Right hindlimb (tissue), 1 donor: Measurements from ENCODE around the gene EPPIN.
"Not testable (repeated sequence)": the region's sequence is repeated elsewhere in the genome, so short reads cannot be mapped to it uniquely, and the experiment has no call there.

Experiments used
- DNase-seq: peaks from one replicate; pipeline ENCODE4 v3.0.0-alpha.2; 2018

The EPPIN gene

DNA sequence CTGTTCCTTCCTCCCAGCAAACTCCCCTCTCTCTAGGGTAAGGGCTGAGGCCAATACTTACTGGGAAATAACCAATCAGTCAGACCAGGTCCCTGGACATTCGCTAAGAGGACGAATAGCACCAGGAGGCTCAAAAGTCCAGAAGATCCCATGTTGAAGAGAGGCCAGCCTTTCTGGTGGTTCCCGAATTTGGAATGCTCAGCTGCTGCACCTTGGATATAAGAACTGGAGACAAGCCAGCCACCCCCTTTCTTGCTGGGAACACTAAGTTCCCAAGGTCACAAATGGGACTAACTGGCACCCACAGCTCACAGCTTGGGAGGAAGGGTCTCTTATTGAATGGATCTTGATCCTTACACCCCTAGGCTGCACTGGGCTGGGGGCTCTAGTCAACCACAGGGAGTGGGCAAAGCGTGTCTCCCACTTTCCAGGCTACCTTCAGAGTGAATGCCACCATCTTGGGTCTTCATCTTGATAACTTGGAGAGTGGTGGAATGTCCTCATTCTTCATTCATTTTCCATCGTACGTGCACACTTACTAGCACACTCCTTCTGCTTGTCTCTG is at the start of gene EPPIN:
TSS of gene EPPIN (minus strand) at position 196 of the 565 bp plus-strand sequence. CDS start at position 152, 44 bp downstream.
- no peak for DNase-seq

DNA sequence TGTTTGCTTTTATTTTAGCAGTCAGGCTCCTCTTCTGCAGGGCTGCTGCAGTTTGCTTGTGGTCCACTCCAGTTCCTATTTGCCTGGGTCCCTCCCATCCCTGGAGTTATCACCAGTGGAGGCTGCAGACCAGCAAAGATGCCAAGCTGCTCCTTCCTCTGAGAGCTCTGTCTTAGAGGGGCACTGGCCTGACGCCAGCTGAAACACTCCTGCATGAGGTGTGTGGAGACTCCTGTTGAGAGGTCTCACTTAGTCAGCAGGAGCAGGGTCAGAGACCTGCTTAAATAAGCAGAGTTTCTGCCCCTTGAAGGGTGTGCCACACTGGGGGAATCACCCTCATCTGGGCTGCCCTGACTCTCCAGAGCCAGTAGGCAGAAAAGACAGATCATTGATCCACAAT is 48.0 kb upstream of the EPPIN start:
- no peak for DNase-seq

DNA sequence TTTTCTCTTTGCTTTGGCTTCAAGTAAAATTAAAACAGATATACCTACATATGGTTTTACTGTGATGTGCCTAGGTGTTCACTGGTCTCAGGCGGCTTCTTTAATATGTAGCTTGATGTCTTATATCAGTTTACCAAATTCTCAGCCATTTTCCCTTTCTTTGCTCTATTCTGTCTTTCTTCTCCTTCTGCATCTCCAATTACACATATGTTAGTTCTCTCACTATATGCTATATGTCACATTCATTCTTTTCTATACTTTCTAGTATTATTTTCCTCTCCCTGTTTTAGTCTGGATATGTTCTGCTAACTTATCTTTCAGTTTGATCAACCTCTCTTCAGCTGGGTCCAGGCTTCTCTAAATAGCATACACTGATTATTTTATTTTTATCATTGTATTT is 46.3 kb upstream of the EPPIN start:
- no peak for DNase-seq

DNA sequence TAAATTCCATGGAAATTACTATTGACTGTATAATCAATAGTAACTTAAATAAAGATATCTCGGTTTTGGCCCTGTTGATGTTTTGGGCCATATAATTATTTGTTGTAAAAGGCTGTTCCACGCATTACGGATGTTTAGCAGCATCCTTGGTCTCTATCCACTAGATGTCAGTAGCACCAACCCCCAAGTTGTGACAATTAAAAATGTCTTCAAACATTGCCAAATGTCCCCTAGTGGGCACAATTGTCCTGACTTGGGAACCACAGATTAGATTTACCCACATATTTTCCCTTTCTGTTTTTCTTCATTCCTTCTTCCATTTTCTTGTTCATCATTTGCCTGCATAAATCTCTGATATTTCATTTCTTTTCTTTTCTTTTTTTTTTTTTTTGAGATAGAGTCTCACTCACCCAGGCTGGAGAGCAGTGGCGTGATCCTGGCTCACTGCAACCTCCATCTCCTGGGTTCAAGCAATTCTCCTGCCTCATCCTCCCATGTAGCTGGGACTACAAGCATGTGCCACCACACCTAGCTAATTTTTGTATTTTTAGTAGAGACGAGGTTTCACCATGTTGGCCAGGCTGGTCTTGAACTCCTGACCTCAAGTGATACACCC is 45.5 kb upstream of the EPPIN start:
- DNase-seq: no peak

DNA sequence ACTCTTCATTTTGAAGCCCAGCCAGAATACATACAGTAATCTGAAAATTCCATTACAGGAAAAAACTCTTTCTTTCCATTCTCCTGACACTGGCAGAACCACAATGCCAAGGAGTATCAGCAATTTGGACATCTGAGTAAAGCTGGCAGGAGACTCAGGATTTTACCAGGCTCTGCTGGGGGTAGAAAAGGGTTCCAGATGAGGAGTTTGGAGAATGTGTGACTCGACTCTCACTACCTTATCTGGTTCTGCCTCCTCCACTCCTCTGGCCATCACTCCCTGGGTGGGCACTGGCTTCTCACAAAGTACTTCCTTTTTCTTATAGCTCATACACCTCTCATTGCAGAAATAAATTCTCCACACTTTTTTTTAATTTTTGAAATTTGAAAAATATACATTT is 42.5 kb upstream of the EPPIN start:
- no peak for DNase-seq

DNA sequence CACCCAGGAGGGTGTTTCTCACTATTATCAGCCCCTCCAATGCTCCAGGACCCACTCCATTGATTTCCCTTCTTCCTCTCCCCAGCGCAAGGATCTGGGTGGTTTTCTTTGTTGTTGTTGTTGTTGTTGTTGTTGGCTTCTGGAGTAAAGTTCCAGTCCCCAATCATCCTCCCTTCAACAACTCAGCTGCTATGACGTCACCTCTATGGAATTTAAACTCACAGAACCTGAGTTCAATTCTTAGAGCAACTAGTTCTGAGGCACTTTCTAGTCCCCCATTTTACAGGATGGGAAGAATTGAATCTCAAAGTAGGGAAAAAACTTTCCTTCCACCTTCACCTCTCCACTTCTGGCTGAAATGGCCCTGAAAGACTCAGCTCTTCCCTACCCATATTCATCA is 41.6 kb upstream of the EPPIN start:
- no peak for DNase-seq

DNA sequence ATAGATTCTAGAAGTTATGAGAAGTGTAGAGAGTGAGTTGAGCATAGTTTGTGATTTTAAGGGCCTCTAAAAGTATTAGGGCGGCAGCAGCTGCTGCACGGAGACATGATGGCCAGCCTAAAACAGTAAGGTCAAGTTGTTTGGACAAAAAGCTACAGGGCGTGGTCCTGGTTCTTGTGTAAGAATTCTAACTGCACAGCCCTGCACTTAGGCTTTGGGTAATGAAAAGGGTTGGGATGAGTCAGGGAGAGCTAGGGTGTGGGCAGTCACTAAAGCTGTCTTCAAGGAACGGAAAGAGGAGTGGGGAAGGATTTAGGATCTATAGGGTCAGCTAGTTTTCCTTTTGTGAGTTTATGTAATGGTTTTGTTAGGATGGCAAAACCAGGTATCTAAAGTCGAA is 38.8 kb upstream of the EPPIN start:
- not testable (repeated sequence) for DNase-seq

DNA sequence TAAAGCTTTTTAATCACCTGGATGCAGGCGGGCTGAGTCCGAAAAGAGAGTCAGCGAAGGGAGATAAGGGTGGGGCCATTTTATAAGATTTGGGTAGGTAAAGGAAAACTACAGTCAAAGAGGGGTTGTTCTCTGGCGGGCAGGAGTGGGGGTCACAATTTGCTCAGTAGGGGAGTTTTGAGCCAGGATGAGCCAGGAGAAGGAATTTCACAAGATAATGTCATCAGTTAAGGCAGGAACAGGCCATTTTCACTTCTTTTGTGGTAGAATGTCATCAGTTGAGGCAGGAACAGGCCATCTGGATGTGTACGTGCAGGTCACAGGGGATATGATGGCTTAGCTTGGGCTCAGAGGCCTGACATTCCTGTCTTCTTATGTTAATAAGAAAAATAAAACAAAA is 37.1 kb upstream of the EPPIN start:
- not testable (repeated sequence) for DNase-seq

DNA sequence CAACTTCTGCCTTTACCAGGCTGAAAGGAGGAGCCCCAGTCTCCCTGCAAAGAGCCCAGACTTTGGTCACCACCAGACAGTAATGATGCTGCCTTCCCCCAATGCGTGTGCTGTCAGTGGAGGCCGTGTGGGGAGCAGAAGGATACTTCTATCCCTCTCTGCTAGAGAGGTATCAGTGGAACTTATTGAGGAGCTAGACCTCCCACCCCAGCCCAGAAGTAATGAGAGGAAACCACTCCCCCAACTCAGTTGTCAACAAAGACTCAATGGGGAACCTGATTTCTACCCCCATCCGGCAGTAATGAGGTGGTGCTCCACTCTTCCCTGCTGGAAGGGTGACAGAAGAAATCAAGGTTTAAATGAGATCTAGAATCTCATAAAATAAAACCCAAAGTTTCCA is 36.3 kb upstream of the EPPIN start:
- DNase-seq: no peak

DNA sequence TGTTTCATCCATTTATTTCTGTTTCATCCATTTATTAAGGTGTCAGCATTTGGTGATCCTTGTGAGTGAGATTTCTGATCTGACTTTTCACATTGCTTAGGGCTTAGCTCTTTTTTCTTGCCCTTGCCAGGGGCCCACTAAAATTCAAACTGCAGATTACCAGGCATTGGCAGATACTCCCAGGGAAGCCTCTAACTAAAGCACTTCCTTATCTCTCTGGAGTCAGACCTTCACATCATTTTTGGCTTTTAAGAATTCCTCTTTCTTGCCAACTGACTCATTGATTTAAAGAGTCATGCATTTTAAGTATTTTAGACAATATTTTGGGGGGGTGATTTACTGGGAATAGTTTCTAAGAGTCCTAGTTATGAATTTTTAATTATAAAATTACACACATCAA is 34.5 kb upstream of the EPPIN start:
- DNase-seq: no peak

DNA sequence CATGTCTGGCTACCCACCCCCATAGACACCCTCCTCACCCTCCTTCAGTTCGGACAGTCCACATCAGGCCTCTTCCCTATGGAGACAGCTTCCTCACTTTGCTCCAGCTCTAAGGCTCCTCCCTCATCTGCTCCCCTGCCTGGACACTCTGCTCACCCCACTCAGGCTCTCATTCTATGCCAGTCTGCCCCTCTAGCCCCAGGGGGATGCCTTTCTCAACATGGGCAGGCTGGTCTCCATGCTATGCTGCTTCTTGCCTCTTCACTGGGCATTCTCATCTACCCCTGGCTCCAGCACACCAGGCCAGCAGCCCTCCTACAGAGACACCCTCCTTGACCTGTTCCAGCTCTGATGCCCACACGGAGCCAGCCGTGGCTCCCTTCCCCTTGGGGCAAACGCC is 32.0 kb upstream of the EPPIN start, which contains the start of gene WFDC8:
TSS of gene WFDC8 (minus strand) at position 101 of the 400 bp plus-strand sequence. CDS start at position 64, 37 bp downstream.
- DNase-seq: no peak

DNA sequence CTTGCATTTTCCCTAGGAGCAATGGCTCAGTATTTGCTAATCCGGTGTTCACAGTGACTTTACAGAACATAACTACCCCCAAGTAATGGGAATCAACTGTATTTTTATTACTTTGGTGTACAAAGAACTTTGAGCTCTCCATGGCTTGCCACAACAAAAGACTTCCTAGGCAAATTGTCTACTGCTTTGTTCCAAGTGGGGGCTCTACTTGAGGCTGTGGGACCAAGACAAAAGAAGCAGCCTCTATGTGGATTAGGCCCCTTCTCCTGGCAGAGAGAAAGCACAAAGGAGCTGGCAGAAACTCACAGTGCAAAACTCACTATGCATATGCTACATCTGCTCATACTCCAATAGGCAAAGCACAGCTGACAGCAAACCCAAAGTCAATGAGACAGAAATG is 31.0 kb upstream of the EPPIN start:
- no peak for DNase-seq

DNA sequence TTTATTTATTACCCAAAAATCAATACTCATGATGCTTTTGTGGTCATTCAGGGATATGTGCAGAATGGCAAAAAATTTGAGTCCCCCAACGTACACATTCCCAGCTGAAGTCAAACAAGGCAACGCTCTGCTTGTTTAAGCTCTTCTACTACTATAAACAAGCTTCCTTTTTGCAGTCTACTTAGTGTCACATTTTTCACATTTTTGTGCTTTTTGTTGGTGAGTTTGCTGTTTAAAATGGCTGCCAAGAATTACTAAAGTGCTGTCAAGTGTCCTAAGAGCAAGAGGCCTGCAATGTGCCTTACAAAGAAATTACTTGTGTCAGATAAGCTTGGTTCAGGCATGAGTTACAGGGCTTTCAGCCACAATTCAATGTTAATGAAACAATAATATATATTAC is 29.8 kb upstream of the EPPIN start:
- no peak for DNase-seq

DNA sequence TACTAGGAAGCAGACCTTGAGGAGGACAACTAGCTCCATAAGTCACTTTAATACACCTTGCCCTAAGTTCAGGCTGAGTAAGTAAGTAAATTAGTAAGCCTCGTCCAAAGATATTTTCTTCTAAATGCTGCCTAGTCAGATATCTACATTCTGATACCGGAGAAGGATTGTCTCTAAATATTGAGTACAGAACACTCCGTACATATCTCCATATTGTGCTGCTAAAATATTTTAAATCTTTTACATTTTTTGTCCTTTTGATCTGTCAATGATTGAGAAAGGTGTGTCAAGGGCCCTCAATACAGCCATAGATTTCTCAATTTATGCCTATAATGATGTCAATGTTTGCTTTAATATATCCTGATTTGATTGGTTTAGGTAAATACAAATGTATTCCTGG is 28.7 kb upstream of the EPPIN start:
- no peak for DNase-seq

DNA sequence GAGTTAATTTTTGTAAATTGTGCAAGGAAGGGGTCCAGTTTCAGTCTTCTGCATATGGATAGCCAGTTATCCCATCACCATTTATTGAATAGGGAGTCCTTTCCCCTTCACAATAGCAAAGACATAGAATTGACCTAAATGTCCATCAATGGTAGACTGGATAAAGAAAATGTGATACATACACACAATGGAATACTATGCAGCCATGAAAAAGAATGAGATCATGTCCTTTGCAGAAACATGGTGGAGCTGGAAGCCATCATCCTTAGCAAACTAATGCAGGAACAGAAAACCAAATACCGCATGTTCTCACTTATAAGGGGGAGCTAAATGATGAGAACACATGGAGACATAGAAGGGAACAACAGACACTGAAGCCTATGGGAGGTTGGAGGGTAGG is 22.4 kb upstream of the EPPIN start:
- DNase-seq: not testable (repeated sequence)

DNA sequence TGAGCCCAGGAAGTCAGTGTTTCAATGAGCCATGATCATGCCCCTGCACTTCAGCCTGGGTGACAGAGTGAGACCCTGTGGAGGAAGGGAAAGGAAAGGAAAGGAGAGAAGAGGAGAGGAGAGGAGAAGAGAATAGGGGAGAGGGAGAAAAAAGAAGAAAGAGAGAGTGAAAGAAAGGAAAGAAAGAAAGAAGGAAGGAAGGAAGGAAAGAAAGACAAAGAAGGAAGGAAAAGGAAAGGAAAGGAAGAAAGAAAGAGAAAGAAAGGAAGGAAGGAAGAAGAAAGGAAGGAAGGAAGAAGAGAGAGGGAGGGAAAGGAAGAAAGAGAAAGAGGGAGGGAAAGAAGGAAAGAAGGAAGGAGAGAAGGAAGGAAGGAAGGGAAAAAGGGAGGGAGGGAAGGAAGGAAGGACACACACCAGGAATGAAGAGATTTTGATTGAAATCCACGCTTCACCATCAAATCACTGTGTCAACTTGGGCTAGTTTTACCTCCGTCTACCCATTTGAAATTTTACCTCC is 17.6 kb upstream of the EPPIN start:
- no peak for DNase-seq

DNA sequence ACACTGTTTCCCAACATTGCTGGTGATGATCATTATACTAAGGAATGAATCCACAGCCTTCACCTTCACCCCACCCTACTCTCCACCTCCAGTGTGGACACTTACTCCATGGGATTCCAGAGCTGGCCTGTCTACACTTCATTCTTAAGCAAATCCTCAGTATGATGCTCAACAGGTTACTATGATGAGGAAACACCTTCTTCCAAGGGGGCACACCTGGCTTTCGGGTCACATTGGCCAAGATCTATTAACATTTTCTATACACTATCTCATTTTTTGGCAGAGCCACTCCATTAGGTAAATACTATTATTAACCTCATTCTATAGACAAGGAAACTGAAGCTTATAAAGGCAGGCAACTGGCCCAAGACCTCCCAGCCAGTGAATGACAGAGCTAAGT is 8.0 kb upstream of the EPPIN start:
- no peak for DNase-seq

DNA sequence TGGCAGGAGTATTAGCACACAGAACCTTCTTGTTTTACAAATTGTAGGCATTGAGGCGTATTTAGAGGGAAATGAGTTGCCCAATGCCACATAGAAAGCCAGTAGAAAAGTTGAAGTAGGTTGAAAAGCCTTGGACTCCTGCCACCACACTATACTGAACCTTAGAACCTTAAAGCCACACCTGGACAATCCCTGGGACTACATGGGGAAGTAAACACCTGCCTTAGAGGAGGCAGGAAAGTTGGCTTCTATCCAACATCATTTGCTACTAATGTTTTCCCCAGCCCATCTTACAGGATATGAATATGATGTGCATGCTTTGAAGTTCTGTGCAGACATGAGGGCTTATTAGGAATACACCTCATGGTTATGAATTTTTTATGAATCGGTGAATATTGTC is 5.3 kb upstream of the EPPIN start:
- no peak for DNase-seq

DNA sequence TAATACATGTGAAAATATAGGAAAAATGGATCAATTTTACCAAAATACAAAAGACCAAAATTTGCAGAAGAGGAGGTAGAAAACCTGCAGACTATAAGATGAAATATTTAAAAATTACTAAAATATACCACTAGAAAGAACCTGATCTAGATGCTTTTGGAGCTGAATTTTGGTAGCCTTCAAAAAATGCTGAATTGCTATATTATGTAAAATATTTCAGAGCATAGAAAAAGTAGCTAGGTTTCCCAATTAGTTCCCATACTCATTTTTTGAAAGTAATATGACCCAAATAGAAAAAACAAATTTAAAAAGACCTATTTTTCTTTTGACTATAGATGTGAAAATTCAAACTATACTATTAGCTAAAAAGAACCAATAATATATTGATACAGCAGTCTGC is 3.6 kb upstream of the EPPIN start:
- DNase-seq: no peak

DNA sequence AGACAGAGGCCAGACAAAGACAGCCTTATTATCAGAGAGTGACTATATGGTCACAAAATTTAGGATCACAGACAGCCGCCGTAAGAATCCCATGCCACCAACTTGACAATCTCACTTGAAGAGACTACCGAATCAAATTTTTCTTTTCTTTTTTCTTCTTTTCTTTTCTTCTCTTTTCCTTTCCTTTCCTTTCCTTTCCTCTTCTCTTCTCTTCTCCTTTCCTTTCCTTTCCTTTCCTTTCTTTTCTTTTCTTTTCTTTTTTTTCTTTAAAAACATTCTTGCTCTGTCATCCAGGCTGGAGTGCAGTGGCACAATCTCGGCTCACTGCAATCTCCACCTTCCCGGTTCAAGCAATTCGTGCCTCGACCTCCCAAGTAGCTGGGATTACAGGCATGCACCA is 1.2 kb upstream of the EPPIN start:
- no peak for DNase-seq

DNA sequence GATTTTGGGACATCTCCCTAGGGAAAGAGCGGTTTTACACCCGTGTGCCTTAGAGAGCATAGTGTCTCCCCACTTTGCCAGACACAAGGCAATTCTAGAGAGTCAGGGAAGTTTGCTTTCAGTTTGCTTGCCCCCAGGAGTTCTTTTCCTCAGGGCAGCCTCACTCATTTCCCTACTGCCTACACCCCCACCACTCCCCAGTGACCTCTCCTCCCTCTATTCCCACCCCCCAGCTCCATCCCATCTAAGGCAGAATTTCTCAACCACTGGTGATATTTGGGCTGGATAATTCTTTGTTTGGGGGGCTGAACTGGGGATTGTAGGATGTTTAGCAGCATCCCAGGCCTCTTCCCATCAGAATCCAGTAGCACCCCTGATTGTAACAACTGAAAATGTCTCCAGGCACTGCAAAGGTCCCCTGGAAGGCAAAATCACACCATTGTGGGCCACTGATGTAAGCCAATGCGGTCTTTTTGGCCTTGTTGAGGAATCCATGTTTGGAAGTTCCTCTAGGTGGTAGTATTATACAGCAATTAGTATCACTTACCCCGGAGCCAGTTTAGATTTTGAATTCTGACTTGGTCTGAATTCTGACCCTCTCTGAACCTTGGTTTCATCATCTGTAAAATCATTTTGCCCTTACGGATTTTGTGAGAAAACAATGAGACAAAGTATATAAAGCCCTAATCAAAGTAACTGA is 1.3 kb downstream of the EPPIN start:
- DNase-seq: no peak

DNA sequence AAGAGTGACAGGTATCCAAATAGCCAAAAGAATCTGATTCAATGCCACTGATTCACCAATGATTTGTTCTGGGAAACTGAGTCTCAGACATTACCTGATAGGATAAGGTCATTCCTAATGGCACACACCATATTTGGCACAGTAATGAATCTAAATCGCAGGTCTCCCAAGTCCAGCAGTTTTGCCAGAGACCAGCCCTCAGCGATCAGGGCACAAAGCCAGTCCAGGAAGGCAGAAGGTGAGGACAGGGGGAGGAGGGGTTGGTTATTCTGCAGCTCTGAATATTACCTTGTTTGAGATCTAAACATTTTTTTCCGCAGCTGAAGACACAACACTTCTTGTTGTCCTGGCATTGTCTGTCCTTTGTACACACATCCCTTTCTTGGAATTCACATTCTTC is 1.9 kb downstream of the EPPIN start:
- DNase-seq: no peak

DNA sequence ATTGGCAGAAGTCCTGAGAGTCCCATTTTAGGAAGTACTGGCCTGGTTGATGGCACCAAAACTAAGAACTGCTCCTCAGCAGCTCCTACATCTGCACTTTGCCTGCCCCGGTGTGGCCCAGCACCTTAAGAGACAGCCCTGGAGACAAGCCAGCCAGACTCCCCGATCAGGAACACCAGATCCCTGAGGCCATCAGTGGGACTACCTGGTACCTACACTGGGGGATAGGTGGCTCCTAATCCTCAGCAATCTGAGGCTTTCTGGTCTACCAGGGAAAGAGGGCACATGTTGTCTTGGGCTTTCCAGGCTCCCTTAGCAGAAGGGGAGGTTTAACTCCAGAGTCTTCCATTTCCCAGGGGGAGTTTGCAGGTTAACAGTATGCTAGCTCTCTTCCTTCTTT is 7.8 kb downstream of the EPPIN start, which contains the start of gene WFDC6:
TSS of gene WFDC6 (minus strand) at position 101 of the 400 bp plus-strand sequence. CDS start at position 26, 75 bp downstream.
- DNase-seq: no peak

DNA sequence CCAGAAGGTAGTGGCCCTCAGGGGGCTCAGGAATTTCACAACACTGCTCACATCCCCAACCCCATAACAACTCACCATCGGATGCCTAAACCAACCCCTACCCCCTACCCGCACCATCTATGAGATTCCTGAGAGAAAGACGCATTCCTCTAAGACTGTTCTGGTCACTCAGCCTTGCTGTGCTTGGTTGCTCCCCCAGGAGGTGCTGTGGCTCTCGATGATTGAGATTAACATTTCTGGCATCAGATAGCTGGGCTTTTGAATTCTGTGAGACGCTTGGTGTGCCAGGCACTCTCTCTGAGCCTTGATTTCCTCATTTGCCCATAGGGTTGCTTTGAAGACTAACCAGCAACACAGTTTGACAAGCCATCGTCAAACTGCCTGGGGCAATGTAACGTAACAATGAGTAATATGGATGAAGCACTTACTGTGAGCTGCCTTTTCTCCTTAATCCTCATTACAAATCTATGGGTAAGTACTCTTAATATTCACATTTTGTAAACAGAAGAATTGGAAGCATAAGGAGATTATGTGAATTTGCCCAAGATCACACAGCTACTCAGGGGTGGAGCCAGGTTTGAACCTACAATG is 8.9 kb downstream of the EPPIN start:
- no peak for DNase-seq
